Measurements from ENCODE around the gene ITPR2.

DNA sequence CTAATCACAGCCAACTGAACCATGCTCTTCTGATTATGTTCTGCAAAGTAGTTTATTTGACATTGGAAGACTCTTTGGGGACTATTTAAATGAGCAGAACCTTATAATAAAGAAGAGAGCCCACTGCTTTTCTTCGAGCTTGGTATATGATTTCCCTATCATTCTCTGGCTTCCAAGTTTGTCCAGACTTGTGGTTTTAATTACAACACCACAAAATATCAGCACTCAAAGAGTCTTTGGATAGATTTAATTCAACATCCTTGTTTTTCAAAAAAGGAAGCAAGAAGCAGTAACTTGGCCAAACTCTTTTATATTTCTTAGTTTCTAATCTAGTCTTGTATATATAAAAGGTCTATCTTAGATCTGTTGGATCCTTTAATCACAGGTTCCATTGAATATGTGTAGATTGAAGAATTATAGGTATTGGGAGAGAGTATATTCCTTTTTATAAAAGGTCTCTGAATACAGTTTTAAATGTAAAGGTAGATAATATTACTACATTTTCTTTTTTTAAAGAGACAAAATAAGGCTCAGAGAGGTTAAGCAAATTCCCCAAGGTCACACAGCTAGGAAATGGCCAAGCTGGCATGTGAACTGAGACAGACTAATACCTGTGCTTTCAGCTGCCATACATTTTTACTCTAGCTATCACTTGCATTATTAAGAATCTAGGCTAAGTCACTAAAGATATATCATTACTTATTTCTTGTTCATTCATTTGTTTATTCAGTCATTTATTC lies 464.8 kb downstream of the ITPR2 start:
- TF ChIP-seq, protein P1, sequence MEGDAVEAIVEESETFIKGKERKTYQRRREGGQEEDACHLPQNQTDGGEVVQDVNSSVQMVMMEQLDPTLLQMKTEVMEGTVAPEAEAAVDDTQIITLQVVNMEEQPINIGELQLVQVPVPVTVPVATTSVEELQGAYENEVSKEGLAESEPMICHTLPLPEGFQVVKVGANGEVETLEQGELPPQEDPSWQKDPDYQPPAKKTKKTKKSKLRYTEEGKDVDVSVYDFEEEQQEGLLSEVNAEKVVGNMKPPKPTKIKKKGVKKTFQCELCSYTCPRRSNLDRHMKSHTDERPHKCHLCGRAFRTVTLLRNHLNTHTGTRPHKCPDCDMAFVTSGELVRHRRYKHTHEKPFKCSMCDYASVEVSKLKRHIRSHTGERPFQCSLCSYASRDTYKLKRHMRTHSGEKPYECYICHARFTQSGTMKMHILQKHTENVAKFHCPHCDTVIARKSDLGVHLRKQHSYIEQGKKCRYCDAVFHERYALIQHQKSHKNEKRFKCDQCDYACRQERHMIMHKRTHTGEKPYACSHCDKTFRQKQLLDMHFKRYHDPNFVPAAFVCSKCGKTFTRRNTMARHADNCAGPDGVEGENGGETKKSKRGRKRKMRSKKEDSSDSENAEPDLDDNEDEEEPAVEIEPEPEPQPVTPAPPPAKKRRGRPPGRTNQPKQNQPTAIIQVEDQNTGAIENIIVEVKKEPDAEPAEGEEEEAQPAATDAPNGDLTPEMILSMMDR (IDR thresholded peaks at IDR 0.05; ENCODE audit: low read length): no peak
- no peak for TF ChIP-seq EZH2 (IDR thresholded peaks at IDR 0.05; ENCODE audit: borderline replicate concordance, low read length)

Data from OCI-LY1 (cell line).